ENCODE results near the gene LOXHD1. TPM values are rescaled to one million over a fixed set of nuclear protein-coding genes. Genes with fewer than 3 reads are reported as not detected.

Gene LOXHD1
- total and polyA plus RNA-seq, 10 of the 15 experiments (the other 5 are each of a cell fraction or from before 2014, with no cell fraction given), result not detected

DNA sequence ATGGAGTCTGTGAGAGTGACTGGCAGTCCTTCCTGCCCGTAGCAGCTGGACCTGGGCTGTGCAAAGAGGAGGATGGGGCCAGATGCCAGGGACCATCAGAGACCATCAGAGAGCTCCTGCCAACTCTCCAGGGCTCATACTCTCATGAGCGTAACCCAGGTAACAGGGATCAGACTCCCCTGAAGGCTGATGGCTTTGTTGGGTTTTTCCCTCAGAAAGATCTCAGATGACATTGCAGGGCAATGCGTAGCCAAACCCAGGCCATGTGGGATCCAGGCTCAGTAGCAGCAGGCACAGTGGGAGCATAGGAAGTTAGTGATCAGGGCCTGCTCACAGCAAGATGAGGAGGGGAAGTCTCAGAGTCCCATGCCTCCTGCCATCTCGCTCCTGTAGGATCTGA lies 218.0 kb downstream of the LOXHD1 start (continued):
- TF ChIP-seq, protein P1, sequence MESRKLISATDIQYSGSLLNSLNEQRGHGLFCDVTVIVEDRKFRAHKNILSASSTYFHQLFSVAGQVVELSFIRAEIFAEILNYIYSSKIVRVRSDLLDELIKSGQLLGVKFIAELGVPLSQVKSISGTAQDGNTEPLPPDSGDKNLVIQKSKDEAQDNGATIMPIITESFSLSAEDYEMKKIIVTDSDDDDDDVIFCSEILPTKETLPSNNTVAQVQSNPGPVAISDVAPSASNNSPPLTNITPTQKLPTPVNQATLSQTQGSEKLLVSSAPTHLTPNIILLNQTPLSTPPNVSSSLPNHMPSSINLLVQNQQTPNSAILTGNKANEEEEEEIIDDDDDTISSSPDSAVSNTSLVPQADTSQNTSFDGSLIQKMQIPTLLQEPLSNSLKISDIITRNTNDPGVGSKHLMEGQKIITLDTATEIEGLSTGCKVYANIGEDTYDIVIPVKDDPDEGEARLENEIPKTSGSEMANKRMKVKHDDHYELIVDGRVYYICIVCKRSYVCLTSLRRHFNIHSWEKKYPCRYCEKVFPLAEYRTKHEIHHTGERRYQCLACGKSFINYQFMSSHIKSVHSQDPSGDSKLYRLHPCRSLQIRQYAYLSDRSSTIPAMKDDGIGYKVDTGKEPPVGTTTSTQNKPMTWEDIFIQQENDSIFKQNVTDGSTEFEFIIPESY (IDR thresholded peaks at IDR 0.05), result no peak
- TF ChIP-seq CREM (IDR thresholded peaks at IDR 0.05; ENCODE audit: low read depth), result no peak
- TF ChIP-seq E4F1 (IDR thresholded peaks at IDR 0.05; ENCODE audit: borderline replicate concordance, partially characterized antibody), result no peak
- no peak for TF ChIP-seq EP300 (IDR thresholded peaks at IDR 0.05; ENCODE audit: borderline replicate concordance in 1 of 2, control insufficient read depth in 1 of 2, low read depth in 2 of 2, low read length in 2 of 2)
- no peak for TF ChIP-seq NR2C2 (IDR thresholded peaks at IDR 0.05; ENCODE audit: borderline replicate concordance, control insufficient read depth, insufficient read length, low read depth)
- no peak for TF ChIP-seq PKNOX1 (IDR thresholded peaks at IDR 0.05)
- no peak for TF ChIP-seq POLR2A (IDR thresholded peaks at IDR 0.05; ENCODE audit: low read depth, low read length)
- TF ChIP-seq SIX5 (IDR thresholded peaks at IDR 0.05; ENCODE audit: low read depth, low read length, severe bottlenecking), result no peak
- TF ChIP-seq, protein P2, sequence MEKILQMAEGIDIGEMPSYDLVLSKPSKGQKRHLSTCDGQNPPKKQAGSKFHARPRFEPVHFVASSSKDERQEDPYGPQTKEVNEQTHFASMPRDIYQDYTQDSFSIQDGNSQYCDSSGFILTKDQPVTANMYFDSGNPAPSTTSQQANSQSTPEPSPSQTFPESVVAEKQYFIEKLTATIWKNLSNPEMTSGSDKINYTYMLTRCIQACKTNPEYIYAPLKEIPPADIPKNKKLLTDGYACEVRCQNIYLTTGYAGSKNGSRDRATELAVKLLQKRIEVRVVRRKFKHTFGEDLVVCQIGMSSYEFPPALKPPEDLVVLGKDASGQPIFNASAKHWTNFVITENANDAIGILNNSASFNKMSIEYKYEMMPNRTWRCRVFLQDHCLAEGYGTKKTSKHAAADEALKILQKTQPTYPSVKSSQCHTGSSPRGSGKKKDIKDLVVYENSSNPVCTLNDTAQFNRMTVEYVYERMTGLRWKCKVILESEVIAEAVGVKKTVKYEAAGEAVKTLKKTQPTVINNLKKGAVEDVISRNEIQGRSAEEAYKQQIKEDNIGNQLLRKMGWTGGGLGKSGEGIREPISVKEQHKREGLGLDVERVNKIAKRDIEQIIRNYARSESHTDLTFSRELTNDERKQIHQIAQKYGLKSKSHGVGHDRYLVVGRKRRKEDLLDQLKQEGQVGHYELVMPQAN (conservative IDR thresholded peaks at IDR 0.05), result no peak

Data from GM12878 (cell line).